Smooth muscle cell (in vitro differentiated cells): Measurements from ENCODE around the gene VPS41. TPM values are rescaled to one million over a fixed set of nuclear protein-coding genes. Genes with fewer than 3 reads are reported as not detected.

Source experiments
- DNase-seq: peaks from one replicate; lab custom pipeline; 2025; ENCODE audit not compliant: unreplicated experiment; lab: John Stamatoyannopoulos, UW
- H2AFZ ChIP-seq: fragments of 200-600 bp; sonication (generic); 2 replicates; pipeline ENCODE4 v1.6.0; 2016; ENCODE audit warnings: antibody characterized with exemption, low read depth, mild to moderate bottlenecking
- H3F3A ChIP-seq: fragments of 200-600 bp; sonication (generic); 2 replicates; pipeline ENCODE4 v1.6.0; 2017; ENCODE audit warnings: antibody characterized with exemption, low read depth
- H3K27ac ChIP-seq: fragments of 200-600 bp; sonication (generic); 2 replicates; pipeline ENCODE4 v1.5.1; 2016; ENCODE audit warnings: low read depth, mild to moderate bottlenecking
- H3K27me3 ChIP-seq: fragments of 200-600 bp; sonication (generic); 2 replicates; pipeline ENCODE4 v1.6.1; 2016; ENCODE audit warnings: low read depth, mild to moderate bottlenecking
- H3K36me3 ChIP-seq: fragments of 200-600 bp; sonication (generic); 2 replicates; pipeline ENCODE4 v1.5.1; 2016; ENCODE audit warnings: low read depth
- H3K4me1 ChIP-seq: fragments of 200-600 bp; sonication (generic); 2 replicates; pipeline ENCODE4 v1.5.1; 2016; ENCODE audit warnings: low read depth
- H3K4me2 ChIP-seq: fragments of 200-600 bp; sonication (generic); 2 replicates; pipeline ENCODE4 v1.6.0; 2016; ENCODE audit warnings: mild to moderate bottlenecking
- H3K4me3 ChIP-seq: fragments of 200-600 bp; sonication (generic); 2 replicates; pipeline ENCODE4 v1.5.1; 2016; ENCODE audit warnings: mild to moderate bottlenecking
- H3K79me2 ChIP-seq: fragments of 200-600 bp; sonication (generic); 2 replicates; pipeline ENCODE4 v1.6.0; 2016; ENCODE audit warnings: low read depth, mild to moderate bottlenecking
- H3K9ac ChIP-seq: fragments of 200-600 bp; sonication (generic); 2 replicates; pipeline ENCODE4 v1.6.0; 2016; ENCODE audit warnings: low read depth
- H3K9me3 ChIP-seq: fragments of 200-600 bp; sonication (generic); replicated peaks from 2 replicates; pipeline ENCODE4 v1.5.1; 2016; ENCODE audit warnings: low read depth
- H4K20me1 ChIP-seq: fragments of 200-600 bp; sonication (generic); 2 replicates; pipeline ENCODE4 v1.6.0; 2016; ENCODE audit warnings: low read depth
- CTCF ChIP-seq: fragments of 200-600 bp; sonication (generic); IDR thresholded peaks from 2 replicates; pipeline ENCODE4 v1.5.1; 2017; ENCODE audit warnings: borderline replicate concordance, mild to moderate bottlenecking, antibody characterized with exemption; ENCODE audit not compliant: insufficient read depth, poor library complexity, severe bottlenecking
- WGBS: methylation state at CpG from one replicate; pipeline ENCODE4 v1.1.7; 2016; ENCODE audit warnings: low lambda C conversion rate; 5-methylcytosine and 5-hydroxymethylcytosine counted together
- polyA plus RNA-seq: library from polyadenylated mRNA; unstranded; fragments of >200 nt; fragmentation: Nextera tagmentation; extraction: Ambion mirVana; gene quantifications from 2 replicates; pipeline ENCODE4 v1.2.1, GENCODE V29; 2016
- total RNA-seq: library from RNA; depleted of rRNA; stranded (reverse); fragments of >200 nt; gene quantifications from 2 replicates; pipeline ENCODE4 v1.2.3, GENCODE V29; 2014

Gene VPS41
- total and polyA plus RNA-seq, 2 experiments from 2014 or later: 22.1 to 39.7 TPM

- Histone ChIP-seq H3K79me2 (no peaks in the 10 kb centered on the region), H3K27ac (no peak overlapping the region), H3K4me2 (no peak overlapping the region), H3K4me3 (no peak overlapping the region), H3K4me1 (no peaks in the 10 kb centered on the region), H2AFZ (no peak overlapping the region), H3K27me3 (no peaks in the 10 kb centered on the region), H4K20me1 (peaks cover under 1% of the 10 kb centered on the region), H3K36me3 (no peaks in the 10 kb centered on the region), H3F3A (no peaks in the 10 kb centered on the region), H3K9me3 (no peaks in the 10 kb centered on the region), H3K9ac (no peak overlapping the region)
- DNase-seq: no peak
- no peak for TF ChIP-seq CTCF
- WGBS: 98% methylated on average over 7 of the region's 7 CpGs
Observed at GRCh38 chr7:38817526-38817925, 91.5 kb downstream of the VPS41 start.

- H3K79me2 ChIP-seq: no peaks in the 10 kb centered on the region
- H3F3A ChIP-seq: no peaks in the 10 kb centered on the region
- H3K4me2 ChIP-seq: no peak overlapping the region
- 97% methylated on average over 1 of the region's 1 CpG for WGBS
- H4K20me1 ChIP-seq: peaks cover 7% of the 10 kb centered on the region
- H3K9ac ChIP-seq: no peak overlapping the region
- no peak overlapping the region for H3K4me3 ChIP-seq
- H3K9me3 ChIP-seq: no peaks in the 10 kb centered on the region
- TF ChIP-seq CTCF: no peak
- H3K36me3 ChIP-seq: no peaks in the 10 kb centered on the region
- no peaks in the 10 kb centered on the region for H3K4me1 ChIP-seq
- DNase-seq: no peak
- H3K27ac ChIP-seq: no peak overlapping the region
- H2AFZ ChIP-seq: no peak overlapping the region
- no peaks in the 10 kb centered on the region for H3K27me3 ChIP-seq
Observed at GRCh38 chr7:38813768-38814167, 95.2 kb downstream of the VPS41 start.

- no peak overlapping the region for H3K9ac ChIP-seq
- H3K36me3 ChIP-seq: no peaks in the 10 kb centered on the region
- H3K27ac ChIP-seq: no peak overlapping the region
- H2AFZ ChIP-seq: no peak overlapping the region
- H3K4me3 ChIP-seq: no peak overlapping the region
- H3K79me2 ChIP-seq: no peaks in the 10 kb centered on the region
- no peaks in the 10 kb centered on the region for H3K27me3 ChIP-seq
- no peaks in the 10 kb centered on the region for H3K4me1 ChIP-seq
- H4K20me1 ChIP-seq: peaks cover under 1% of the 10 kb centered on the region
- 97% methylated on average over 2 of the region's 2 CpGs for WGBS
- H3K4me2 ChIP-seq: no peak overlapping the region
- no peaks in the 10 kb centered on the region for H3F3A ChIP-seq
- H3K9me3 ChIP-seq: no peaks in the 10 kb centered on the region
- DNase-seq: no peak
- TF ChIP-seq CTCF: no peak
Observed at GRCh38 chr7:38806912-38807311, 102.1 kb downstream of the VPS41 start.

DNA sequence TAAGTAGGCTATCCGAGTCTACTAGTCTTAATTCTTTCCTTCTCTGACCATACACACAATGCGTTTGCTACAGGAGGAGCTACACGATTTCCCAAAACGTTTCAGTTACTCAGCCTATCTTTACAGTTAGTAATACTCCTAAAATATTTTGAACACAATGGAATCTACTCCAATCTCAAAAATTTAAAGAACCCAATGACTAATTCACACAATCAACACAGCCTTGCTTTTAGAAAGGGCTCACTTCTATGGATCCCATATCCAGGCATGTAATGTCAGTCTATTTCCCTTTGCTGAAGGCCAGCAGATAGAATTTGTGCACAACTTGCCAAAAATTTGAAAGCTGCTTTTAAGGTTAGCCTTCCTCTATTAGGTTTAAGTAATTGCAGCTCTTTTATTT is 107.2 kb downstream of the VPS41 start:
- no peaks in the 10 kb centered on the region for H3K27me3 ChIP-seq
- no peak overlapping the region for H3K4me2 ChIP-seq
- no peak overlapping the region for H3K27ac ChIP-seq
- no peaks in the 10 kb centered on the region for H3K9me3 ChIP-seq
- H4K20me1 ChIP-seq: peaks cover 4% of the 10 kb centered on the region
- no peaks in the 10 kb centered on the region for H3K36me3 ChIP-seq
- no peak overlapping the region for H3K4me3 ChIP-seq
- no peak for TF ChIP-seq CTCF
- H3F3A ChIP-seq: no peaks in the 10 kb centered on the region
- no peak overlapping the region for H2AFZ ChIP-seq
- WGBS: 89% methylated on average over 4 of the region's 4 CpGs
- no peak overlapping the region for H3K9ac ChIP-seq
- no peak for DNase-seq
- no peaks in the 10 kb centered on the region for H3K79me2 ChIP-seq
- H3K4me1 ChIP-seq: no peaks in the 10 kb centered on the region
